GM23338 (cell line): ENCODE data around the gene ARF3. TPM values are rescaled to one million over a fixed set of nuclear protein-coding genes. Genes with fewer than 3 reads are reported as not detected.

ENCODE experiments used
- ATAC-seq: fragments of 200-7000 bp; cut with Tn5 transposase; 3 replicates; pipeline ENCODE4 v1.9.1; 2020
- DNase-seq: peaks from one replicate; pipeline ENCODE4 v3.0.0-alpha.2; 2015; ENCODE audit warnings: low spot score
- H2AFZ ChIP-seq: fragments of 200-600 bp; sonication (generic); 2 replicates; pipeline ENCODE4 v1.8.0; 2016; ENCODE audit warnings: antibody characterized with exemption, mild to moderate bottlenecking, moderate library complexity
- H3F3A ChIP-seq: fragments of 200-600 bp; sonication (generic); replicated peaks from 2 replicates; pipeline ENCODE4 v1.8.0; 2017; ENCODE audit warnings: antibody characterized with exemption, mixed run types, low read depth
- H3K27ac ChIP-seq: fragments of 200-600 bp; sonication (generic); 2 replicates; pipeline ENCODE4 v1.6.1; 2016; ENCODE audit warnings: low read depth
- H3K27me3 ChIP-seq: fragments of 200-600 bp; sonication (generic); 2 replicates; pipeline ENCODE4 v1.8.0; 2016; ENCODE audit warnings: mild to moderate bottlenecking, mixed run types, moderate library complexity; ENCODE audit not compliant: insufficient read depth
- H3K36me3 ChIP-seq: fragments of 200-600 bp; sonication (generic); 2 replicates; pipeline ENCODE4 v1.8.0; 2016; ENCODE audit warnings: mild to moderate bottlenecking; ENCODE audit not compliant: insufficient read depth
- H3K4me1 ChIP-seq: fragments of 200-600 bp; sonication (generic); 2 replicates; pipeline ENCODE4 v1.8.0; 2016; ENCODE audit warnings: mild to moderate bottlenecking, moderate library complexity; ENCODE audit not compliant: insufficient read depth
- H3K4me2 ChIP-seq: fragments of 200-600 bp; sonication (generic); 2 replicates; pipeline ENCODE4 v1.7.1; 2017; ENCODE audit warnings: mixed run types
- H3K4me3 ChIP-seq: fragments of 200-600 bp; sonication (generic); 2 replicates; pipeline ENCODE4 v1.6.1; 2016; ENCODE audit warnings: mixed run types
- H3K79me2 ChIP-seq: fragments of 200-600 bp; sonication (generic); replicated peaks from 2 replicates; pipeline ENCODE4 v1.8.0; 2017; ENCODE audit warnings: mild to moderate bottlenecking; ENCODE audit not compliant: insufficient read depth
- H3K9me2 ChIP-seq: fragments of 200-600 bp; sonication (generic); 2 replicates; pipeline ENCODE4 v1.8.0; 2017; ENCODE audit not compliant: insufficient read depth
- H4K20me1 ChIP-seq: fragments of 200-600 bp; sonication (generic); replicated peaks from 2 replicates; pipeline ENCODE4 v1.8.0; 2017; ENCODE audit warnings: mild to moderate bottlenecking; ENCODE audit not compliant: insufficient read depth
- H3K27ac Mint-ChIP-seq: 2 replicates; pipeline ENCODE4 v1.8.0; 2020; ENCODE audit warnings: inconsistent platforms, mild to moderate bottlenecking, moderate library complexity, mixed read lengths
- H3K27me3 Mint-ChIP-seq: 3 replicates; pipeline ENCODE4 v1.8.0; 2022; ENCODE audit warnings: low read depth, mild to moderate bottlenecking, moderate library complexity, mixed read lengths, inconsistent platforms; ENCODE audit not compliant: insufficient read depth, poor library complexity
- H3K36me3 Mint-ChIP-seq: 3 replicates; pipeline ENCODE4 v1.8.0; 2021; ENCODE audit warnings: low read depth, mild to moderate bottlenecking, inconsistent platforms, moderate library complexity, mixed read lengths
- H3K4me1 Mint-ChIP-seq: 3 replicates; pipeline ENCODE4 v1.8.0; 2020; ENCODE audit warnings: mild to moderate bottlenecking, inconsistent platforms, mixed read lengths
- H3K4me3 Mint-ChIP-seq: 3 replicates; pipeline ENCODE4 v1.8.0; 2021; ENCODE audit warnings: moderate library complexity, mild to moderate bottlenecking, inconsistent platforms, mixed read lengths
- H3K9me3 Mint-ChIP-seq: 3 replicates; pipeline ENCODE4 v1.8.0; 2020; ENCODE audit warnings: moderate library complexity, mild to moderate bottlenecking, inconsistent platforms, mixed read lengths
- CREB1 ChIP-seq: fragments of 250-450 bp; sonication (Bioruptor Pico); IDR thresholded peaks from 2 replicates; pipeline ENCODE4 v1.5.0; 2020; ENCODE audit warnings: low read depth, mild to moderate bottlenecking, moderate library complexity
- EZH2 ChIP-seq: fragments of 200-600 bp; sonication (generic); IDR thresholded peaks from one replicate; pipeline ENCODE4 v1.8.0; 2017; ENCODE audit warnings: antibody characterized with exemption, mild to moderate bottlenecking, low read depth; ENCODE audit not compliant: unreplicated experiment
- EZH2phosphoT487 ChIP-seq: fragments of 200-600 bp; sonication (generic); IDR thresholded peaks from one replicate; pipeline ENCODE4 v1.8.1; 2018; ENCODE audit warnings: antibody characterized with exemption; ENCODE audit not compliant: unreplicated experiment
- POLR2AphosphoS5 ChIP-seq: IDR thresholded peaks from 2 replicates; pipeline ENCODE4 v1.6.1; 2016; ENCODE audit warnings: antibody characterized with exemption, low read depth
- REST ChIP-seq: IDR thresholded peaks from one replicate; pipeline ENCODE4 v1.6.1; 2018; ENCODE audit warnings: antibody characterized with exemption; ENCODE audit not compliant: unreplicated experiment
- STAT1 ChIP-seq: IDR thresholded peaks from one replicate; pipeline ENCODE4 v1.6.1; 2016; ENCODE audit warnings: antibody characterized with exemption; ENCODE audit not compliant: unreplicated experiment
- ZNF114 ChIP-seq: fragments of 250-450 bp; sonication (Bioruptor Pico); IDR thresholded peaks from 2 replicates; pipeline ENCODE4 v1.5.0; 2020; ENCODE audit warnings: mild to moderate bottlenecking, moderate library complexity
- ZNF331 ChIP-seq: fragments of 250-450 bp; sonication (Bioruptor Pico); IDR thresholded peaks from 2 replicates; pipeline ENCODE4 v1.5.0; 2020; ENCODE audit warnings: low read depth, mild to moderate bottlenecking, moderate library complexity
- ZNF462 ChIP-seq: fragments of 250-450 bp; sonication (Bioruptor Pico); IDR thresholded peaks from 2 replicates; pipeline ENCODE4 v1.5.0; 2020; ENCODE audit warnings: mild to moderate bottlenecking, moderate library complexity
- polyA plus RNA-seq: library from polyadenylated mRNA; unstranded; fragments of >200 nt; fragmentation: Nextera tagmentation; extraction: Ambion mirVana; gene quantifications from 2 replicates; pipeline ENCODE4 v1.2.1, GENCODE V29; 2016
- total RNA-seq: library from RNA; depleted of rRNA; stranded (reverse); fragments of >200 nt; shearing (Covaris generic); gene quantifications from 2 replicates; pipeline ENCODE4 v1.2.3, GENCODE V29; 2014
- TF ChIP-seq, protein P1 (sequence below), 2 experiments: fragments of 200-600 bp in 1 of 2; sonication (generic) in 1 of 2; conservative IDR thresholded peaks; 2 replicates each; pipeline versions ENCODE4 v1.5.1 to v1.6.1; 2016 to 2017; ENCODE audit warnings: antibody characterized with exemption in 2 of 2, low read depth in 2 of 2, mild to moderate bottlenecking in 2 of 2, moderate library complexity in 1 of 2

The ARF3 gene
- total and polyA plus RNA-seq, 2 experiments from 2014 or later: 53.9 to 125 TPM

DNA sequence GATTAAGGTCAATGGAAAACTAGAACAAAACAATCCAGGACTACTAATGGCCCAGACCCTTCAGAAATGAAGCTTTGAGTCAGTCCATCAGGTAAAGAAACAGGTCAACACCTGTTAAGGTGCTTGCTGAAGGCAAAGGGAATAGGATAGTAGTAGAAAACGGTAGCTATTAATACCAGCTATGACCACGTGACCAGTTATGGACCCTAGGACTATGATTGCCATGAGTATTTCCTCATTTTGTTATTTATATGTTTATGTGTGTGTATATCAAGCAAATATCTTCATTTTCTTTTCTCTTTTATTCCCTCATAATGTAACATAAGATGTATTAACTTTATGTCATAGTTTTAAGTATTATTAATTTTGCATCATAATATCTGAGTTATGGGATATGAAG lies 57.6 kb downstream of the ARF3 start:
- Histone ChIP-seq H3K9me2 (no peaks in the 10 kb centered on the region), H3K4me2 (no peak overlapping the region), H3F3A (0 out of 2 replicates have a peak, but pooled peaks cover 3% of the 10 kb centered on the region), H3K27me3 (no peaks in the 10 kb centered on the region), H3K4me1 (0 out of 2 replicates have a peak, but pooled peaks cover 2% of the 10 kb centered on the region), H3K36me3 (no peaks in the 10 kb centered on the region), H3K4me3 (no peak overlapping the region), H2AFZ (no peak overlapping the region), H3K27ac (no peak overlapping the region), H4K20me1 (no peaks in the 10 kb centered on the region), H3K79me2 (no peaks in the 10 kb centered on the region)
- TF ChIP-seq STAT1 (no peak), ZNF462 (CRISPR knock-in tag) (no peak)
- TF ChIP-seq, protein P1, sequence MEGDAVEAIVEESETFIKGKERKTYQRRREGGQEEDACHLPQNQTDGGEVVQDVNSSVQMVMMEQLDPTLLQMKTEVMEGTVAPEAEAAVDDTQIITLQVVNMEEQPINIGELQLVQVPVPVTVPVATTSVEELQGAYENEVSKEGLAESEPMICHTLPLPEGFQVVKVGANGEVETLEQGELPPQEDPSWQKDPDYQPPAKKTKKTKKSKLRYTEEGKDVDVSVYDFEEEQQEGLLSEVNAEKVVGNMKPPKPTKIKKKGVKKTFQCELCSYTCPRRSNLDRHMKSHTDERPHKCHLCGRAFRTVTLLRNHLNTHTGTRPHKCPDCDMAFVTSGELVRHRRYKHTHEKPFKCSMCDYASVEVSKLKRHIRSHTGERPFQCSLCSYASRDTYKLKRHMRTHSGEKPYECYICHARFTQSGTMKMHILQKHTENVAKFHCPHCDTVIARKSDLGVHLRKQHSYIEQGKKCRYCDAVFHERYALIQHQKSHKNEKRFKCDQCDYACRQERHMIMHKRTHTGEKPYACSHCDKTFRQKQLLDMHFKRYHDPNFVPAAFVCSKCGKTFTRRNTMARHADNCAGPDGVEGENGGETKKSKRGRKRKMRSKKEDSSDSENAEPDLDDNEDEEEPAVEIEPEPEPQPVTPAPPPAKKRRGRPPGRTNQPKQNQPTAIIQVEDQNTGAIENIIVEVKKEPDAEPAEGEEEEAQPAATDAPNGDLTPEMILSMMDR (conservative IDR thresholded peaks at IDR 0.05; ENCODE audit: low read depth in 2 of 2): no peak
- no peaks in the 10 kb centered on the region for H3K4me1 Mint-ChIP-seq
- no peak overlapping the region for H3K4me3 Mint-ChIP-seq
- DNase-seq (no peak), ATAC-seq (no peak)
- no peaks in the 10 kb centered on the region for H3K36me3 Mint-ChIP-seq
- no peaks in the 10 kb centered on the region for H3K9me3 Mint-ChIP-seq
- H3K27me3 Mint-ChIP-seq: peaks cover 6% of the 10 kb centered on the region
- H3K27ac Mint-ChIP-seq: no peak overlapping the region

- Histone ChIP-seq H2AFZ (no peak overlapping the region), H3F3A (no peaks in the 10 kb centered on the region; the same call in 1 of the 2 replicates), H3K4me1 (peaks cover 4% of the 10 kb centered on the region; the same call in 1 of the 2 replicates), H3K36me3 (no peaks in the 10 kb centered on the region), H3K4me3 (no peak overlapping the region), H3K27me3 (peaks cover 9% of the 10 kb centered on the region), H4K20me1 (no peaks in the 10 kb centered on the region), H3K79me2 (no peaks in the 10 kb centered on the region), H3K9me2 (no peaks in the 10 kb centered on the region), H3K4me2 (no peak overlapping the region), H3K27ac (no peak overlapping the region)
- Mint-ChIP-seq H3K4me1 (peaks cover 8% of the 10 kb centered on the region; the same call in 2 of the 3 replicates), H3K27ac (no peak overlapping the region), H3K27me3 (peaks cover 19% of the 10 kb centered on the region), H3K4me3 (no peak overlapping the region), H3K36me3 (no peaks in the 10 kb centered on the region), H3K9me3 (no peaks in the 10 kb centered on the region)
- no peak for ATAC-seq
- no peak for DNase-seq
- TF ChIP-seq STAT1 (no peak), ZNF331 (CRISPR knock-in tag) (no peak), EZH2phosphoT487 (no peak), REST (no peak), ZNF114 (CRISPR knock-in tag) (no peak), POLR2AphosphoS5 (no peak), CREB1 (CRISPR knock-in tag) (no peak), EZH2 (no peak)
Measured at GRCh38 chr12:48894271-48894670, 63.0 kb downstream of the ARF3 start.
